Fibroblast of skin of scalp (primary cell): ENCODE results near the gene MT1A. TPM values are rescaled to one million over a fixed set of nuclear protein-coding genes. Genes with fewer than 3 reads are reported as not detected.
A peak's percentile ranks its signal among the peaks of the same experiment; 100 is the strongest.

Source experiments
- DNase-seq: peaks from one replicate; pipeline ENCODE4 v3.0.0-alpha.2; 2013
- polyA plus RNA-seq, 2 experiments: library from polyadenylated mRNA; unstranded; fragments of 120-200 nt; gene quantifications; one replicate each; pipeline ENCODE4 v1.2.1, GENCODE V29; 2013; ENCODE audit not compliant: insufficient read length in 2 of 2

MT1A gene
- polyA plus RNA-seq (2013, experiment 1 of 2; ENCODE audit: insufficient read length): not detected
- not detected for polyA plus RNA-seq (2013, experiment 2 of 2; ENCODE audit: insufficient read length)

DNA sequence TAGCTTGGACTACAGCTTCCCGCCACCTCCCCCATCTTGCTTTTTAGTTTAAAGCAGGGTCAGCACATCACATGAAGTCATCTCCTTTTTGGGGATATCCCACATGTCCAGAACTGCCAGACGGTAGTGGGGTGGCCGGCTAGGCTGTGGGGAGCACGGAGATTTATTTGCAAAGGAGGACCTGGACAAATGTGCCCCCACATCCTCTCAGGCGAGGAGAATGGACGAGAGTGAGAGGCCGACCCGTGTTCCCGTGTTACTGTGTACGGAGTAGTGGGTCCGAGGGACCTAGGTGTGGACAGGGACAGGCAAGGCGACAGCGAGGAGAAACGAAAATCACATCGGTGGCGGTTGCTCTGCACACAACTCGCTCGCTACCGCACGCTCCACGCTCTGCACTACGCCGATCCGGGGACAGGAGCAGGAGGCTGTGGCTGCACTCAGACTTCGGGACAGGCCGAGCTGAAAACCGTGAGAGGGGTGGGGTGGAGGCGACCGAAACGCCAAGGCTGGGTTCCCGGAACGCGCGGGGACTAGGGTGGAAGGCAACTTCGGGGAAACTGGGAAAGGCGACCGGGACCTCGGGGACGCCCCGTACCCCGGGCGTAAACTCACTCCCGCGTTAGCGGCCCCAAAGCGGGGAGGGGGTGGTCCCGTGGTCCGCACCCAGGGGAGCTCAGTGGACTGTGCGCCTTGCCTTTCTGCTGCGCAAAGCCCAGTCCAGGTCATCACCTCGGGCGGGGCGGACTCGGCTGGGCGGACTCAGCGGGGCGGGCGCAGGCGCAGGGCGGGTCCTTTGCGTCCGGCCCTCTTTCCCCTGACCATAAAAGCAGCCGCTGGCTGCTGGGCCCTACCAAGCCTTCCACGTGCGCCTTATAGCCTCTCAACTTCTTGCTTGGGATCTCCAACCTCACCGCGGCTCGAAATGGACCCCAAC, at the start of gene MT1A:
Gene MT1A, plus strand, starts transcription at position 853 of the 937 bp plus-strand sequence. Its CDS starts 73 bp downstream, at position 926.
- peak; percentile 10 for DNase-seq

DNA sequence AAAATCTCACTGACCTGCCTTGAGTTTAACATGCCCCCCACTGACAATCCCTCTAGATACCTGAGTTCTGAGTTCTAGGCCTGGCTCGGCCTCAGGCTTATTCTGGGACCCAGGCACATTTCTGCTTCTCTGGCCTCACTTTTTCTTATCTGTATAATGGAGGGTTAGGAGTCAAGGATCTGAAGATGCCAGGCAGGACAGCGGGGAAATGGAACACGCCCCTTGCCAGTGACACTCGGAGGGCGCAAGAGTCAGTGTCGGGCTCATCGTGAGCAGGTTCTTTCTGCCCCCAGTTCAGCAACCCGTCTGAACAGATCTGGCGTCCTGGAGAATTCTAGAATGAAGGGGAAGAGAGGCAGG, 49.7 kb upstream of the MT1A start:
- no peak for DNase-seq

GRCh38 chr16:56589141-56590039, 49.1 kb upstream of the MT1A start, which contains the start of gene MT3:
Gene MT3, plus strand, starts transcription at chr16:56589528. Its CDS starts 63 bp downstream, at chr16:56589591.
- no peak for DNase-seq

DNA sequence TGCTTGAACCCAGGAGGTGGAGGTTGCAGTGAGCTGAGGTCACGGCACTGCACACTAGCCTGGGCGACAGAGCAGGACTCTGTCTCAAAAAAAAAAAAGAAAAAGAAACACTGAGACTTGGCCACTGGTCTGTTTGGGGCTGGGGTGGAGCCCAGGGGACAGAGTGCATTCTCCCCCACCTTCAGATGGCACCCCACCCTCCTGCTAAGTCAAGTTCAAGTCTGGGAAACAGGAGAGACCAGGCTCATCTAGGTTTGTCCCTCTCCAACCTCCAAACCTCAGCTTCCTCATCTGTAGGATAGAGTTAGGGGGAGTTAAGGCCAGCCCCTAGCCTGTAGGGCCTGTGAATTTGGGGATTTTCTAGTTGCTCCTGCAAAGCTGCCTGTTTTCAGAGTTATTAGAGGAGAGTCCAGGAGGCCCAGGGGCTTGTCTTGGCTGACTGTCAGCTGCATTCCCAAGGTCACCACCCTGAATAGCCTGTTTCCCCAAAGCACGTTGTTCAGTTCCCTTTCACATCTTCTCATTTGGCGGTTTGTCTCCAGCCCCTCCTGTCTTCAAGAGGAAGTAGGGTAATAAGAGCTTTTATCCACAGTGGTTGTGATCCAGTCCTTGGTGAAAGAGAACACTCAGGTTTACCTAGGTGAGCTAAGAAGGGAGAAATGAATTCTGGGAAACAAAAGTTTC, 46.9 kb upstream of the MT1A start:
- DNase-seq: no peak

DNA sequence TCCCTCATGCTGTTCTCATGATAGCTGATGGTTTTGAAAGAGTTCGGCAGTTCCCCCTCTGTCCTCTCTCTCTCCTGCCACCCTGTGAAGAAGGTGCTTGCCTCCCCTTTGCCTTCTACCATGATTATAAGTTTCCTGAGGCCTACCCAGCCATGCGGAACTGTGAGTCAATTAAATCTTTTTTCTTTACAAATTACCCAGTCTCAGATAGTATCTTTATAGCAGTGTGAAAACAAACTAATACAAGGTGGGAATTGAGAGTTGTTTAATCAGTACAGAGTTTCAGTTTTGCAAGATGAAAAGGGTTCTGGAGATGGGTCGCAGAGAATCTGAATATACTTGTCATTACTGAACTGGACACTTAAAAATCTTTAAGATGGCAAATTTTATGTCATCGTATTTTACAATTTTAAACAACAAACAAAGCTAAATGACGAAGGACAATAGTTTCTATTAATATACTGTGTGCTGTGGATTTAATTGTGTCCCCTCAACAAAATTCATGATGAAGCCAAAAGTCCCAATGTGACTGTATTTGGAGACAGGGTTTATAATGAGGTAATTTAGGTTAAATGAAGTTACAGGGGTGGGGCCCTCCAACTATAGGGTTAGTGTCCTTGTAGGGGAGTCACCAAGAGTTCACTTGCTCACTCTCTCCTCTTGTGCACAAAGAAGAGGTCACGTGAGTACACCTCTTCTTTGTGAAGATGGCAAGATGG, 44.7 kb upstream of the MT1A start:
- DNase-seq: no peak

- DNase-seq: no peak
Measured at GRCh38 chr16:56594292-56594619, 44.2 kb upstream of the MT1A start.

DNA sequence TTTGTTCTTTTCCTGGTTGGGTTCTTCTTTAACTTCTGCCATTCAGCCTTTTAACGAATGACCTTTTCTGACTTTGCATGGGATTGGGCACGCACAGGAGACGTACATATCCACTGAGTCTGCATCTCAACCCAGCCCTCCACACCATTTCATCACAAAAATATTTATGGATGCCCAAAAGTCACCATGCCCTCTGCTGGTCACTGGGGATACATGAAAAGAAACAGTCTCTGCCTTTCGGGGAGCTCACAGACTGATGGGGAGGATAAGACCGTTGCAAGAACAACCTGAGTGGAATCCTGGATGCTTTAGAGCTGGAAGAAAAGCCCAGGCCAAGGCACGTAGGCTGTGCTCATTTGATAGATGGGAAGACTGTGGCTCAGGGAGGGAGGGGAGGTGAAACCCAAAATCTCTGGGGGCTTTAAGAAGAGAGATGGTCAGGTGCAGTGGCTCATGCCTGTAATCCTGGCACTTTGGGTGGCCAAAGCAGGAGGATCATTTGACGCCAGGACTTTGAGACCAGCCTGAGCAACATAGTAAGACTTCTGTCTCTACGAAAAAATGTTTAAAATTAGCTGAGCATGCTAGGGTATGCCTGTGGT, 38.0 kb upstream of the MT1A start:
- DNase-seq: peak; percentile 66

GRCh38 chr16:56601325-56601724, 37.1 kb upstream of the MT1A start:
- no peak for DNase-seq

DNA sequence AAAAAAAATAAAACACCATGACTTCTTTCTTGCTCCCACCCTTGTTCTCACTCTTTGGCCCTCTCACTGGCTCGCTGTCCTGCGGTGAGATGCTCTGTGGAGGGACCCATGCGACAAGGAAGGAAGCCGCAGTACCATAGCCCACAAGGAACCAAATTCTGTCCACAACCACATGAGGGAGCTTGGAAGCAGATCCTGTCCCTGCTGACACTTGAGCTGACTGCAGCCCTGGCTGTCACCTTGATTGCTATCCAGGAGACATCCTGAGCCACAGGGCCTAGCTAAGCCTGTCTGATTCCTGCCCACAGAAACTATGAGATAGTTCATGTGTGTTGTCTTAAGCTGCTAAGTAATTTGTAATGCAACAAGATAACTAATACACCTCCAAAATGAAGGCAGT, 34.9 kb upstream of the MT1A start:
- DNase-seq: peak; percentile 54

DNA sequence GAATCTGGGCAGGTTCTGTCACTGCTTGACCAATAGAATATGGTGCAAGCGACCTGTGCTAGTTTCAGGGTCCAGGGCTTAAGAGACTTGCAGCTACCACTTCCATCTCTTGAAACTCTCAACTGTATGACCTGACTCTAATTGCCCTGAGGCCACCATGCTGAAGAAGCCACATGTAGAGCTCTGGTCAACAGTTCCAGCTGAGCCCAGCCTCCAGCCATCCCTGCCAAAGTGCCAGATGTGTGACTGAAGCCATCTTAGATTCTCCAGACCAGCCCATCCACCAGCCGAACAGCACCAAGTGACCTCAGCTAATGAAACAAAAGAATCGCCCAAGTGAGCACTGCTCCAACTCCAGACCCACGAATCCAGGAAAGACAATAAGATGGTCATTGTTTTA, 33.5 kb upstream of the MT1A start:
- no peak for DNase-seq

GRCh38 chr16:56605475-56605874, 33.0 kb upstream of the MT1A start:
- no peak for DNase-seq

DNA sequence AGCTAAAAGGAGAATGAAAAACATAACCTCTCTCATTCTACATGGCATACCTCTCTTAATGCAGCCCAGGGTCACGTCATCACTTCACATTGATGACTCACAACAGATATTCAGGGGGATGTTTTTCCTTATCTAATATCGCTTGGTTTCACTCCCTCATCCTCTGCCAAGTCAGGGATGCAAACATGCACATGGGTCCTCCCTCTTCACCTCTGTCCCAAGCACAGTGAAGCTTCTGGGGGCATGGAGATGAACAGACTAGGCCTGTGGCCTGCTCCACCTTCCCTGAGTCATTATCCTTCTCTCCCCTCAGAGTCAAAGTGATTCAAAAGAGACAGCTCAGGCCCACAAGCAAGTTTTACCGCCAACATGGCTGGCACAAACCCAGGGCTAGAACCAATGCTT, 32.4 kb upstream of the MT1A start:
- peak; percentile 55 for DNase-seq

GRCh38 chr16:56606476-56607108, 31.9 kb upstream of the MT1A start:
- DNase-seq: peak; percentile 31

- DNase-seq: peak; percentile 94
Measured at GRCh38 chr16:56607109-56607618, 31.3 kb upstream of the MT1A start.

GRCh38 chr16:56607675-56608042, 30.8 kb upstream of the MT1A start:
- no peak for DNase-seq

GRCh38 chr16:56608043-56608875, 30.2 kb upstream of the MT1A start, which contains the start of gene MT2A:
Gene MT2A, plus strand, starts transcription at chr16:56608584. Its CDS starts 72 bp downstream, at chr16:56608656.
- peak; percentile 96 for DNase-seq

DNA sequence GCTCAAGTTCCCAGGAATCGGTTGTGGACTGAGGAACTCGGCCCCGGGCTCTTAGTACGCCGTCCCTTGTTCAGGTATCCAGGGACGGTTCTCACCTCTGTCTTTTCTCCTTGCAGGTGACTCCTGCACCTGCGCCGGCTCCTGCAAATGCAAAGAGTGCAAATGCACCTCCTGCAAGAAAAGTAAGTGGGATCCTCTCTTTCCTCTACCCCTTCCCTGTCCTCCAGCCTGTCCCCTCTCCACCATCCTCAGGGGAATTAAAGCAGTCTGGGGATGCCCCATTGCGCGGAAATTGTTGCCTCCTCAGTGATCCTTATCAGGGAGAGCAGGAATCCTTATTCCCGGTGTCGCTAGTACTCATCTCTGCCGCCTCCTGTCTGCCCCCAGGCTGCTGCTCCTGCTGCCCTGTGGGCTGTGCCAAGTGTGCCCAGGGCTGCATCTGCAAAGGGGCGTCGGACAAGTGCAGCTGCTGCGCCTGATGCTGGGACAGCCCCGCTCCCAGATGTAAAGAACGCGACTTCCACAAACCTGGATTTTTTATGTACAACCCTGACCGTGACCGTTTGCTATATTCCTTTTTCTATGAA, 29.5 kb upstream of the MT1A start:
- DNase-seq: no peak

DNA sequence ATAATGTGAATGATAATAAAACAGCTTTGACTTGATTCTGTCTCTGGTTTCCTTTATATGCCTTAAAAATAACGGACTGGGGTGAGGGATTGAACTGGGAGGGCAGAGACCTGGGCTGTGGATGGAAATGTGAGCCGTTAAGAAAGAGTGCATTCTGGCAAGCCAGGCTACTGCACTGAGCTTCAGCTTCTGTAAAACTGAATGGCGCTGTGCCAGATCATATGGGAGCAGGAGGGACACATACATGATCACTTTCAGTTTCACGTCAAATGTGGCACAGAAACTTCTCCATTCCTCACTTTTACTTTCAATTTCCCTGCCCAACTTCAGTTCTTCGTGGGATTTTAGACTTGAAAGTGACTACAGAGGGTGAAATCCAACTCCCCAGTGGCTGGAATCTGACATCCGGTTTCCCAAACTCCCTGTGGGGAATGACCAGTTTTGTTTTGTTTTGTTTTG, 29.0 kb upstream of the MT1A start:
- peak; percentile 89 for DNase-seq

DNA sequence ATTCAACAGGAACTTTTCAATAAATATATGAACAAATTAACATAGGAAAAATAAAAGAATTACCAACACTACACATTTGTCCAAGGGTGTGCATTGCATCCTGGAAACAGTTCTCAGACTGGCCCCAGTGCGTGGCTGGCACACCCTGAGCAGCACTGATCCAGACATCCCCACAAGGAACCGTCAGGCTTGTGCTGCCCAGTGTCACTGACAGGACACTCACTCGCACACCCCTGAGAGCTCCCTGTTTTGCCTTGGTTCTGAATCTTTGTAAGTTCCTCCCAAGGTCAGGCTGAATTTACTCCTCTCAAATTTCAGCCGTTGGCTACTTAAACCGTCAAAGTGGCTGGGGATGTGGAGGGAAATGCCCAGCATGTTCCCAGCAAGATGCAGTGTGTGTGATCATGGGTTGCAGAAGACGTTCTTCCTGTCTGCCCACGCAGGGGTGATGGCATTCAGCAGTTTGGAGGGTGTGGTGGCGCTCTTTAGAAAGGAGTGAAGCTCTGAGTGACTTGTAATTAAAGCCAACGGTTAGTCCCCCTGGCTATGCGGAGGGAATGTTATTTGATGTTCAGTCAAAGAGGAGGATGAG, 28.4 kb upstream of the MT1A start:
- peak; percentile 63 for DNase-seq
